ENCODE results near the gene BRWD1.

The BRWD1 gene

GRCh38 chr21:39313571-39314142 lies at the start of gene BRWD1:
TSS of gene BRWD1 (minus strand) at chr21:39313632. CDS start at chr21:39313491, 141 bp downstream.
- peak within 1 kb of the TSS; percentile 93 for H3K27ac ChIP-seq
- H3K9ac ChIP-seq: peak within 1 kb of the TSS; percentile 97
- peaks cover 42% of the 10 kb centered on the region for H3K79me2 ChIP-seq (ENCODE audit: insufficient read depth, low read depth)
- H3K4me2 ChIP-seq: peak within 1 kb of the TSS; percentile 91
- H4K20me1 ChIP-seq (ENCODE audit: insufficient read depth): peaks cover 13% of the 10 kb centered on the region; the same call in 1 of the 2 replicates
- TF ChIP-seq CTCF (conservative IDR thresholded peaks at IDR 0.05; ENCODE audit: low read depth, low read length): peak; percentile 25; the same call in 1 of the 2 replicates
- H3K36me3 ChIP-seq (ENCODE audit: insufficient read depth): no peaks in the 10 kb centered on the region
- peak within 1 kb of the TSS; percentile 89 for H2AFZ ChIP-seq (ENCODE audit: low read depth)
- H3K4me1 ChIP-seq (ENCODE audit: low read depth, poor library complexity, severe bottlenecking): peaks cover 42% of the 10 kb centered on the region
- H3K27me3 ChIP-seq (ENCODE audit: insufficient read depth, low read depth): no peaks in the 10 kb centered on the region
- H3K4me3 ChIP-seq (IDR thresholded peaks at IDR 0.05; ENCODE audit: insufficient read depth, low read depth, low read length): no peak within 1 kb of the TSS

GRCh38 chr21:39362733-39363132 lies 49.3 kb upstream of the BRWD1 start:
- Histone ChIP-seq H2AFZ (ENCODE audit: low read depth) (no peak overlapping the region), H3K27me3 (ENCODE audit: insufficient read depth, low read depth) (no peaks in the 10 kb centered on the region), H3K36me3 (ENCODE audit: insufficient read depth) (no peaks in the 10 kb centered on the region), H4K20me1 (ENCODE audit: insufficient read depth) (no peaks in the 10 kb centered on the region), H3K79me2 (ENCODE audit: insufficient read depth, low read depth) (no peaks in the 10 kb centered on the region), H3K4me1 (ENCODE audit: low read depth, poor library complexity, severe bottlenecking) (no peaks in the 10 kb centered on the region), H3K4me2 (no peak overlapping the region), H3K4me3 (IDR thresholded peaks at IDR 0.05; ENCODE audit: insufficient read depth, low read depth, low read length) (no peak overlapping the region), H3K9ac (no peak overlapping the region), H3K27ac (no peak overlapping the region)
- TF ChIP-seq CTCF (conservative IDR thresholded peaks at IDR 0.05; ENCODE audit: low read depth, low read length): no peak

GRCh38 chr21:39359382-39359781 lies 46.0 kb upstream of the BRWD1 start:
- H3K4me2 ChIP-seq: no peak overlapping the region
- H3K27ac ChIP-seq: no peak overlapping the region
- no peak overlapping the region for H3K4me3 ChIP-seq (IDR thresholded peaks at IDR 0.05; ENCODE audit: insufficient read depth, low read depth, low read length)
- H3K36me3 ChIP-seq (ENCODE audit: insufficient read depth): no peaks in the 10 kb centered on the region
- no peaks in the 10 kb centered on the region for H3K4me1 ChIP-seq (ENCODE audit: low read depth, poor library complexity, severe bottlenecking)
- no peaks in the 10 kb centered on the region for H3K27me3 ChIP-seq (ENCODE audit: insufficient read depth, low read depth)
- H3K9ac ChIP-seq: no peak overlapping the region
- no peak overlapping the region for H2AFZ ChIP-seq (ENCODE audit: low read depth)
- H3K79me2 ChIP-seq (ENCODE audit: insufficient read depth, low read depth): no peaks in the 10 kb centered on the region
- no peak for TF ChIP-seq CTCF (conservative IDR thresholded peaks at IDR 0.05; ENCODE audit: low read depth, low read length)
- H4K20me1 ChIP-seq (ENCODE audit: insufficient read depth): no peaks in the 10 kb centered on the region

- H2AFZ ChIP-seq (ENCODE audit: low read depth): no peak overlapping the region
- H3K9ac ChIP-seq: no peak overlapping the region
- TF ChIP-seq CTCF (conservative IDR thresholded peaks at IDR 0.05; ENCODE audit: low read depth, low read length): no peak
- H3K27ac ChIP-seq: no peak overlapping the region
- no peak overlapping the region for H3K4me3 ChIP-seq (IDR thresholded peaks at IDR 0.05; ENCODE audit: insufficient read depth, low read depth, low read length)
- no peaks in the 10 kb centered on the region for H3K36me3 ChIP-seq (ENCODE audit: insufficient read depth)
- H3K27me3 ChIP-seq (ENCODE audit: insufficient read depth, low read depth): no peaks in the 10 kb centered on the region
- H3K79me2 ChIP-seq (ENCODE audit: insufficient read depth, low read depth): peaks cover 1% of the 10 kb centered on the region; the same call in 1 of the 2 replicates
- peaks cover 6% of the 10 kb centered on the region for H3K4me1 ChIP-seq (ENCODE audit: low read depth, poor library complexity, severe bottlenecking)
- H3K4me2 ChIP-seq: no peak overlapping the region
- H4K20me1 ChIP-seq (ENCODE audit: insufficient read depth): no peaks in the 10 kb centered on the region
These were observed 39.9 kb upstream of the BRWD1 start for GRCh38 chr21:39353295-39353694.

Data from KMS-11 (cell line).